K562 treated with DMSO at 1 percent for 4 hours (cell line): ENCODE measurements around the gene SLC35E3. TPM values are rescaled to one million over a fixed set of nuclear protein-coding genes. Genes with fewer than 3 reads are reported as not detected.

ENCODE experiments used
- total RNA-seq: library from RNA; unstranded; fragments of 300-600 nt; gene quantifications from 2 replicates; pipeline ENCODE4 v1.2.3, GENCODE V29; 2022; ENCODE audit not compliant: insufficient read depth

The SLC35E3 gene
- 1.3 and 5.4 TPM in 2 replicates for total RNA-seq

GRCh38 chr12:68745904-68746571 lies at the start of gene SLC35E3:
Gene SLC35E3 (plus strand): TSS chr12:68746176. CDS start chr12:68746378, 202 bp downstream.

DNA sequence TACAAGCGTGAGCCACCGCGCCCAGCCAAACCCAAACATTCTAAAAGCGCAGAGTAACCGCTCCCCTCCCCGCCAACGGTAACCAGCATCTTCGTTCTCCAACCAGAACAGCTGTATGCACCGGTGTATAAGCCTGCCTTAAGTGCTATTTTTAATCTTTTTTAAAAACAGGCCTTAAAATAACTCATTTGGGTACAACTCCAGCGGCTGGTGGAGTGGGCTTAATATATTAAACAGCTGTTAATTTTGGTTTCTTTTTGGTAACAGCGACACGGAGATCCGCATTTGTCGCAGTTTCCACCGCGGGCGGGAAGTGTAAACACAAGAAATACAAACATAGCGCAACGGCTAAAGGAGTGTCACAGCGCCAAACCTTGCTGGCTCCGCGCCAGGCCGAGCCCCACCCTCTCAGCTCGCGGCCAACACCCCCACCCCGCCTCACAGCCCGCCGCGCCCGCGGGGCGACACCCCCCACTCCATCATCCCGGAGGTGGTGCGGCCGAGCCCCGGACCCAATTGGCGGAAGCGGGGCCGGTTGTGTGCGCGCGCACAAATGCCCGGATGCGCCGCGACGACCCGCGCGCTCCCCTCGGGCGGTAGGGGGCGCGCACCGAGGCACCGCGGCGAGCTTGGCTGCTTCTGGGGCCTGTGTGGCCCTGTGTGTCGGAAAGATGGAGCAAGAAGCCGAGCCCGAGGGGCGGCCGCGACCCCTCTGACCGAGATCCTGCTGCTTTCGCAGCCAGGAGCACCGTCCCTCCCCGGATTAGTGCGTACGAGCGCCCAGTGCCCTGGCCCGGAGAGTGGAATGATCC lies 61.8 kb downstream of the SLC35E3 start, which contains the start of gene MDM2:
MDM2 (plus strand) TSS at position 602 of the 812 bp plus-strand sequence. CDS start 301 bp downstream, outside the sequence.

Other genes with a start within 250 kb of the SLC35E3 start
- gene RAP1B, start 135.3 kb upstream of the SLC35E3 start, total RNA-seq, result 125 and 148 TPM in 2 replicates
- 49.8 and 67.1 TPM in 2 replicates for gene NUP107, start 59.2 kb upstream of the SLC35E3 start, total RNA-seq
- 17.6 and 23.7 TPM in 2 replicates for gene MDM2, start 62.0 kb downstream of the SLC35E3 start, total RNA-seq
- gene CPM, start 187.0 kb downstream of the SLC35E3 start, total RNA-seq, result not detected in 2 replicates